ENCODE data around the gene DIAPH2.

- TF ChIP-seq CTCF (IDR thresholded peaks at IDR 0.05; ENCODE audit: low read depth, low read length) (no peak), POLR2A (IDR thresholded peaks at IDR 0.05; ENCODE audit: extremely low read depth, insufficient read length) (no peak)
Measured at GRCh38 chrX:96683997-96684338, 674 bp upstream of the DIAPH2 start.

Measured in NB4 (cell line).